Epithelial cell of esophagus (primary cell): ENCODE measurements around the gene MRPL52.
"Not testable (repeated sequence)": the region's sequence is repeated elsewhere in the genome, so short reads cannot be mapped to it uniquely, and the experiment has no call there.

Source experiments
- DNase-seq: peaks from one replicate; pipeline ENCODE4 v3.0.0; 2010; ENCODE audit warnings: low read depth
- H3K4me3 ChIP-seq: 2 replicates; pipeline ENCODE4 v1.5.1; 2011; ENCODE audit warnings: mild to moderate bottlenecking, low read length, control low read depth
- TF ChIP-seq, protein P1 (sequence below): IDR thresholded peaks from 2 replicates; pipeline ENCODE4 v1.5.1; 2011; ENCODE audit warnings: low read depth, mild to moderate bottlenecking, low read length, control low read depth, inconsistent platforms; ENCODE audit not compliant: insufficient read depth; ENCODE audit errors: missing control alignments

Gene MRPL52

GRCh38 chr14:22792158-22792557 is 37.5 kb upstream of the MRPL52 start:
- TF ChIP-seq, protein P1, sequence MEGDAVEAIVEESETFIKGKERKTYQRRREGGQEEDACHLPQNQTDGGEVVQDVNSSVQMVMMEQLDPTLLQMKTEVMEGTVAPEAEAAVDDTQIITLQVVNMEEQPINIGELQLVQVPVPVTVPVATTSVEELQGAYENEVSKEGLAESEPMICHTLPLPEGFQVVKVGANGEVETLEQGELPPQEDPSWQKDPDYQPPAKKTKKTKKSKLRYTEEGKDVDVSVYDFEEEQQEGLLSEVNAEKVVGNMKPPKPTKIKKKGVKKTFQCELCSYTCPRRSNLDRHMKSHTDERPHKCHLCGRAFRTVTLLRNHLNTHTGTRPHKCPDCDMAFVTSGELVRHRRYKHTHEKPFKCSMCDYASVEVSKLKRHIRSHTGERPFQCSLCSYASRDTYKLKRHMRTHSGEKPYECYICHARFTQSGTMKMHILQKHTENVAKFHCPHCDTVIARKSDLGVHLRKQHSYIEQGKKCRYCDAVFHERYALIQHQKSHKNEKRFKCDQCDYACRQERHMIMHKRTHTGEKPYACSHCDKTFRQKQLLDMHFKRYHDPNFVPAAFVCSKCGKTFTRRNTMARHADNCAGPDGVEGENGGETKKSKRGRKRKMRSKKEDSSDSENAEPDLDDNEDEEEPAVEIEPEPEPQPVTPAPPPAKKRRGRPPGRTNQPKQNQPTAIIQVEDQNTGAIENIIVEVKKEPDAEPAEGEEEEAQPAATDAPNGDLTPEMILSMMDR, result no peak

DNA sequence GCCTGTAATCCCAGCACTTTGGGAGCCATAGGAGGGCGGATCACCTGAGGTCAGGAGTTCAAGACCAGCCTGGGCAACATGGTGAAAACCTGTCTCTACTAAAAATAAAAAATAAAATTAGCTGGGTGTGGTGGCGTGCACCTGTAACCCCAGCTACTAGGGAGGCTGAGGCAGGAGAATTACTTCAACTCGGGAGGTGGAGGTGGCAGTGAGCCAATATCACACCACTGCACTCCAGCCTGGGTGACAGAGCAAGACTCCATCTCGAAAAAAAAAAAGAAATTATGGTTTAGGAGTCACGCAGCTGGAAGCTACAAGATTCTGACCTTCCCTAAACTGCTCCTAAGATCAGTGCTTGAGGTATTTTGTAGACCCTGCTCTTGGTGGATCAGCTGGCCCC is 36.1 kb upstream of the MRPL52 start:
- not testable (repeated sequence) for H3K4me3 ChIP-seq, DNase-seq

More at GRCh38 chr14:22792158-22792557, 37.5 kb upstream of the MRPL52 start:
- H3K4me3 ChIP-seq, result no peak overlapping the region
- DNase-seq, result no peak

DNA sequence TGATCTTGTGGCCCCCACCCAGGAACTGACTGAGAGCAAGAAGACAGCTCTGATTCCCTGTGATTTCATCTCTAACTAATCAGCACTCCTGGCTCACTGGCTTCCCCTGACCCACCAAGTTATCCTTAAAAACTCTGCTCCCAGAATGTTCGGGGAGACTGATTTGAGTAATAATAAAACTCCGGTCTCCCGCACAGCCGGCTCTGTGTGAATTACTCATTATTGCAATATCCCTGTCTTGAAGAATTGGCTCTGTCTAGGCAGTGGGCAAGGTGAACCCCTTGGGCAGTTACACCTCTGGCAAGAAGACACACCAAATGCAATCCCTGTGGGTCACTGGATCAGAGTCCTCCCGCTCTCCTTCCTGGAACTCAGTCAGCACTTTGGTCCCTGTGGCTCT is 35.7 kb upstream of the MRPL52 start:
- no peak overlapping the region for H3K4me3 ChIP-seq
- TF ChIP-seq, protein P1, result no peak
- DNase-seq, result no peak

- TF ChIP-seq, protein P1, result no peak
- H3K4me3 ChIP-seq, result no peak overlapping the region
- no peak for DNase-seq
Observed at GRCh38 chr14:22794551-22794951, 35.1 kb upstream of the MRPL52 start.

- TF ChIP-seq, protein P1, result no peak
- DNase-seq, result peak; percentile 30
- H3K4me3 ChIP-seq, result no peak overlapping the region
Observed at GRCh38 chr14:22796087-22796707, 33.5 kb upstream of the MRPL52 start.

DNA sequence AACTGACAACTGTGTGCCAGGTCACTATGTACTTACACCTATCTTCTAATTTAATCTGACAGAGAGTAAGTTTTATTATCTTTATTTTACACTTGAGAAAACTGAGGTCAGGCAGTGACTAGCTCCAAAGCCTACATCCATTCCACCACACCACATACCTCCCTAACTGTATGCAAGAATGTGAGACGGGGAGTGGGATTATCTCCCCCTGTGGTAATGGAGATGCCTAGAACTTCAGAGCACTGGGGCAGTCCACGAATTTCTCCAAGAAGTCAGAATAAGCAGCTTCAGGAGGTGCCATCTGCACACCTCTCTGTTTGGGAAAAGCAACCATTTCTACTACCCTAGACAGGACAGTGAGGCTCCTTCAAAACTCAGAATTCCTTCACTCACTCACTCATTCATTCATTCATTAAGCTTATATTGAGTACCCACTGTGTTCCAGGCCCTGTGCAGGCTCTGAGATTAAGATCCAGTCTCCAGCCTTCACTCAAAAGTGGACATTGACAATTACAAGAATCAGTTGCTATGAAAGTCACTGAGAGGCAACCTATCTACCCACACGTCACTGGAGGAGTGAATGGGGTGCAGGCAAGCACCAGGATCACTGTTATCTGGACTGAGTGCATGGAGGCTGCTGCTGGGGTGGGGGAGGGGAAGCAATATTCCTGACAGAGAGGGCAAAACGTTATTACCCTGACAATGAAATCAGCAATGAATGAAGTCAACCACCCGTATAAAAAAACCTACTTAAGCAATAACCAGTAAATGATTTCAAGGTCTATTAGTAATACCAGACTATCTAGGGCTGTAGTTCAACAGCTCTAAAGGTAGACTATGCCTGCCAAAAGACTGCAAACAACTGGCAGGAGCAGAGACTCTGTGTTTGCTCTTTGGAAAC is 32.4 kb upstream of the MRPL52 start:
- TF ChIP-seq, protein P1, result no peak
- no peak for DNase-seq
- no peak overlapping the region for H3K4me3 ChIP-seq

GRCh38 chr14:22798528-22798927 is 31.2 kb upstream of the MRPL52 start:
- no peak for DNase-seq
- no peak overlapping the region for H3K4me3 ChIP-seq
- TF ChIP-seq, protein P1, result no peak
